ENCODE data around the gene PPL.

- TF ChIP-seq POLR2A (IDR thresholded peaks at IDR 0.05; ENCODE audit: low read depth, low read length) (no peak), POLR2AphosphoS5 (IDR thresholded peaks at IDR 0.05; ENCODE audit: low read depth, low read length) (no peak)
Measured at GRCh38 chr16:4904108-4904941, 32.6 kb downstream of the PPL start.
